Activated CD4-positive, alpha-beta T cell treated with anti-CD3 and anti-CD28 coated beads for 24 hours (primary cell): ENCODE data around the gene TRMT44.
"Not testable (repeated sequence)": the region's sequence is repeated elsewhere in the genome, so short reads cannot be mapped to it uniquely, and the experiment has no call there.

Experiments
- DNase-seq, 2 donors: peaks; one replicate each; pipeline ENCODE4 v3.0.0-alpha.2; 2020; ENCODE audit warnings: low read depth in 2 of 2

The TRMT44 gene

GRCh38 chr4:8510611-8511285 is 70.2 kb downstream of the TRMT44 start:
- no peak for DNase-seq

- no peak for DNase-seq
These were observed 71.9 kb downstream of the TRMT44 start for GRCh38 chr4:8512510-8512909.

GRCh38 chr4:8513080-8513479 is 72.5 kb downstream of the TRMT44 start:
- DNase-seq = not testable (repeated sequence)

DNA sequence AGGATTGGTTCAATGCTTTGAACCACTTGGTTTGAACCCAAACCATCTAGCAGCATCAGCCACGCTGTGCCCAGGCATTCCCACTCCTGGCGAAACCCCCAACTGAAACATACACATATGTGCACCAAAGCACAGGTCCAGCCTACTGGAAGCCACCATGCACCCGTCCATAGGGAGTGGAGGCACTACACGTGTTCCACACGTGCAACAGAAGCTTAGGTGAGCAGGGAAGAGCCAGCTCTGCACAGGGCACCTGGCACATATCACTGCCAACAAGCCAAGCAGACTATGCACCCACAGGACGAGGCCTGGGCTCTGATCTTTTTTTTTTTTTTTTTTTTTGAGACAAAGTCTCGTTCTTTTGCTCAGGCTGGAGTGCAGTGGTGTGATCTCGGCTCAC is 73.4 kb downstream of the TRMT44 start:
- no peak for DNase-seq

DNA sequence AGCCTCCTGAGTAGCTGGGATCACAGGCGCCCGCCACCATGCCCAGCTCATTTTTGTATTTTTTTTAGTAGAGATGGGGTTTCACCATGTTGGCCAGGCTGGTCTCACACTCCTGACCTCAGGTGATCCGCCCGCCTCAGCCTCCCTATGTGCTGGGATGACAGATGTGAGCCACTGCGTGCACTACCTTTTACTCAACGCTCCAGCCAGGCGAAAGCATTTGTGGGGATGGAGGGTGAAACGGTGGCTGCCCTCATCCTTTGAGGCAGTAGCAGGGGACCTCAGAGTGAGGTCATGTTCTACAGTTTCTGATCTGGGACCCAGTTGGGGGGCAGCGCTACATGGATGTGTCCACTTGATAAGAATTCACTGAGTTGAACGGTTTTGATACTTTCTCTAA is 73.8 kb downstream of the TRMT44 start:
- no peak for DNase-seq

DNA sequence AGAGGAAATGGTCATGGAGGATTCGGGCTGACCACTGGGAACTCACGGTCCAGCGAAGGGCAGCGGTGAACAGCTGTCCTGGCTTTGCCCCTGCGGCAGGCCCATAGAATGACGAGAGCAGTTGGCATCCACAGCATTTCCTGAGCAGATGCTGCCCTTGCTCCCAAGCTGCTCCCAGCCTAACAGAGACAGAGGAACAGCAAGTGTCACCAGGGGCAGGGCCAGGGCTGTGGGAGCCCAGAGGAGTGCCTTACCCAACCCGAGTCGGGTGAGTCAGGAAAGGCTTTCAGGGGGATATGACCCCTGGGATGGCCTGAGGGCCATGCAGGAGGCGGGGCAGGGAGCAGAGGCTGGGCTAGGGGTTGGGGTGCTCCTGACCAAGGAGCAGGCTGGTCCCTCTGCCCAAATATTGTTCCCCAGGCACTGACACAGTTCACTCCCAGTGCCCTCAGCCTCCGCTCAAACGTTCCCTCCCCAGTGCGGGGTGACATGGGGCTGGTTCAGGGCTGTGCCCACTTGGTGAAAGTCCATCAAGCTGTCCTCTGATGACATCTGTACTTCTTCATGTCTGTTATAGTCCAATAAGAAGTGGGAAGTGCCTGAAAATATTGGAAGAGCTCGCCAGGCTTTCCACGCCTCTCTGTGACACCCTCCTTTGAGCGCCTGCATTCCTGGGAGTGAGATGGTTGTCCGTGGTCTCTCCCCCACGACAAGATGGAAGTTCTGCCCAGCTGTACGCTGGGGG is 74.9 kb downstream of the TRMT44 start:
- no peak for DNase-seq

GRCh38 chr4:8516061-8516573 is 75.5 kb downstream of the TRMT44 start:
- DNase-seq = no peak

- DNase-seq = no peak
These were observed 76.5 kb downstream of the TRMT44 start for GRCh38 chr4:8516996-8517550.

GRCh38 chr4:8517946-8518345 is 77.4 kb downstream of the TRMT44 start:
- DNase-seq = no peak

GRCh38 chr4:8522160-8523120 is 81.9 kb downstream of the TRMT44 start:
- no peak for DNase-seq

GRCh38 chr4:8523175-8523574 is 82.6 kb downstream of the TRMT44 start:
- DNase-seq = no peak

DNA sequence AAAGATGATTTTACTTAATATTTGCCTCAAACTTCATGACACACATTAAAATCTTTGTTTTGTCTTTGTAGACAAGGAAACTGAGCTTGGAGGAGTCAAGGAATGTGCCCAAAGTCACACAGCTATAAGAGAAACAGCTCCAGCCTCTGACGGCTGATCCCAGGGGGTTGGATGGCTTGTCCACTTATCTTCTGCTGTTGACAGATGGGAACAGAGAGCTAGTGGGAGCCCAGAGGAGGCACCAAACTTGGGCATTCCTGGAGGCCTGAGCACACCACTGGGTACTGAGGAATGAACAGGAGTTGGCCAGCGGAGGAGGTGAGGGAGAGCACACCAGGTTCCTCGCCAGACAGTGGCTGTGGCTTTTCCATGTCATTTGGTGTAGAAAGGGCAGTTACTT is 83.2 kb downstream of the TRMT44 start:
- no peak for DNase-seq

GRCh38 chr4:8524595-8525382 is 84.2 kb downstream of the TRMT44 start:
- DNase-seq = no peak

- no peak for DNase-seq
These were observed 85.0 kb downstream of the TRMT44 start for GRCh38 chr4:8525383-8526120.
